HepG2 (cell line): Measurements from ENCODE around the gene COQ3. TPM values are rescaled to one million over a fixed set of nuclear protein-coding genes. Genes with fewer than 3 reads are reported as not detected.

Experiments
- ARNT ChIP-seq: fragments of 450-650 bp; IDR thresholded peaks from 2 replicates; pipeline ENCODE4 v1.6.1; 2017
- CENPX ChIP-seq: sonication (generic); formaldehyde crosslinking; IDR thresholded peaks from 2 replicates; pipeline ENCODE4 v1.9.0; 2021; ENCODE audit warnings: mild to moderate bottlenecking, missing genetic modification reagents, moderate library complexity
- ELF4 ChIP-seq: sonication (generic); formaldehyde crosslinking; IDR thresholded peaks from 2 replicates; pipeline ENCODE4 v1.5.0; 2020; ENCODE audit warnings: missing genetic modification reagents, mild to moderate bottlenecking, moderate library complexity, borderline replicate concordance
- KAT7 ChIP-seq: IDR thresholded peaks from 2 replicates; pipeline ENCODE4 v1.6.1; 2018; ENCODE audit warnings: borderline replicate concordance, missing compliant biosample characterization
- KMT2A ChIP-seq: sonication (generic); formaldehyde crosslinking; IDR thresholded peaks from 2 replicates; pipeline ENCODE4 v1.4.0; 2020; ENCODE audit warnings: missing genetic modification reagents
- NRL ChIP-seq: sonication (generic); formaldehyde crosslinking; IDR thresholded peaks from 2 replicates; pipeline ENCODE4 v1.5.0; 2020; ENCODE audit warnings: missing genetic modification reagents, mild to moderate bottlenecking, moderate library complexity, borderline replicate concordance
- PRMT3 ChIP-seq: sonication (generic); formaldehyde crosslinking; IDR thresholded peaks from 2 replicates; pipeline ENCODE4 v1.8.1; 2022; ENCODE audit warnings: low read depth, mild to moderate bottlenecking, moderate library complexity, missing genetic modification reagents, borderline replicate concordance
- RAD21 ChIP-seq: fragments of 450-650 bp; formaldehyde crosslinking; IDR thresholded peaks from 2 replicates; pipeline ENCODE4 v1.5.0; 2020; ENCODE audit warnings: mild to moderate bottlenecking
- SRSF9 ChIP-seq: fragments of 200-400 bp; formaldehyde crosslinking; IDR thresholded peaks from 2 replicates; pipeline ENCODE4 v1.6.1; 2018; ENCODE audit warnings: borderline replicate concordance, mild to moderate bottlenecking, low read depth, low read length; ENCODE audit not compliant: insufficient read depth, poor library complexity, severe bottlenecking
- SRY ChIP-seq: sonication (generic); formaldehyde crosslinking; IDR thresholded peaks from 2 replicates; pipeline ENCODE4 v1.8.0; 2022; ENCODE audit warnings: mild to moderate bottlenecking, missing genetic modification reagents
- SUZ12 ChIP-seq: fragments of 150-350 bp; IDR thresholded peaks from 2 replicates; pipeline ENCODE4 v1.6.1; 2014; ENCODE audit warnings: low read depth, low read length
- THYN1 ChIP-seq: sonication (generic); formaldehyde crosslinking; IDR thresholded peaks from 2 replicates; pipeline ENCODE4 v1.8.1; 2023; ENCODE audit warnings: low read depth, mild to moderate bottlenecking, moderate library complexity, missing genetic modification reagents, borderline replicate concordance
- TSC22D2 ChIP-seq: sonication (generic); formaldehyde crosslinking; IDR thresholded peaks from 2 replicates; pipeline ENCODE4 v1.5.1; 2020; ENCODE audit warnings: missing genetic modification reagents, mild to moderate bottlenecking, borderline replicate concordance
- ZC3H4 ChIP-seq: sonication (generic); formaldehyde crosslinking; IDR thresholded peaks from 2 replicates; pipeline ENCODE4 v1.4.0; 2020; ENCODE audit warnings: missing genetic modification reagents, borderline replicate concordance
- ZNF17 ChIP-seq: sonication (generic); formaldehyde crosslinking; IDR thresholded peaks from 2 replicates; pipeline ENCODE4 v1.5.0; 2020; ENCODE audit warnings: mild to moderate bottlenecking, missing genetic modification reagents
- ZNF253 ChIP-seq: sonication (generic); formaldehyde crosslinking; IDR thresholded peaks from 2 replicates; pipeline ENCODE4 v1.8.0; 2022; ENCODE audit warnings: mild to moderate bottlenecking, missing genetic modification reagents, borderline replicate concordance
- ZNF550 ChIP-seq: sonication (generic); formaldehyde crosslinking; IDR thresholded peaks from 2 replicates; pipeline ENCODE4 v1.4.0; 2020; ENCODE audit warnings: mild to moderate bottlenecking, missing genetic modification reagents, borderline replicate concordance
- ZNF607 ChIP-seq: sonication (generic); formaldehyde crosslinking; IDR thresholded peaks from 2 replicates; pipeline ENCODE4 v1.5.1; 2020; ENCODE audit warnings: missing genetic modification reagents, mild to moderate bottlenecking, borderline replicate concordance
- ZNF7 ChIP-seq: IDR thresholded peaks from 2 replicates; pipeline ENCODE4 v1.6.1; 2016; ENCODE audit warnings: missing biosample characterization, missing genetic modification reagents
- ZNF781 ChIP-seq: sonication (generic); formaldehyde crosslinking; IDR thresholded peaks from 2 replicates; pipeline ENCODE4 v1.5.1; 2020; ENCODE audit warnings: borderline replicate concordance, mild to moderate bottlenecking, missing genetic modification reagents; ENCODE audit errors: not compliant biosample characterization
- ZNF879 ChIP-seq: sonication (generic); formaldehyde crosslinking; IDR thresholded peaks from 2 replicates; pipeline ENCODE4 v1.8.1; 2023; ENCODE audit warnings: missing genetic modification reagents
- polyA plus RNA-seq, 8 experiments: library from polyadenylated mRNA; depleted of rRNA in 3 of 8; stranded (reverse) in 7 of 8; unstranded in 1 of 8; fragments of >200 nt; fragmentation: Illumina TruSeq in 4 of 8; extraction: Trizol in 4 of 8; gene quantifications; 2 replicates each; pipeline versions ENCODE4 v1.2.1 to v1.2.3, GENCODE V29; 2011 to 2016; ENCODE audit warnings: low read depth in 4 of 8, missing spikeins in 1 of 8, mixed read lengths in 1 of 8; ENCODE audit not compliant: insufficient read depth in 1 of 8
- total RNA-seq, 5 experiments: library from RNA; depleted of rRNA; stranded (reverse); fragments of >200 nt; fragmentation: Illumina TruSeq; extraction: Trizol; gene quantifications; 2 replicates each; pipeline ENCODE4 v1.2.3, GENCODE V29; 2016; ENCODE audit warnings: low read depth in 1 of 5
- TF ChIP-seq, protein P1 (sequence below): sonication (generic); formaldehyde crosslinking; IDR thresholded peaks from 2 replicates; pipeline ENCODE4 v1.4.0; 2020; ENCODE audit warnings: missing genetic modification reagents, borderline replicate concordance
- TF ChIP-seq, protein P2 (sequence below): sonication (generic); formaldehyde crosslinking; IDR thresholded peaks from 2 replicates; pipeline ENCODE4 v1.4.0; 2020; ENCODE audit warnings: missing genetic modification reagents, low read depth, mild to moderate bottlenecking, borderline replicate concordance
- TF ChIP-seq, protein P3 (sequence below): sonication (generic); formaldehyde crosslinking; IDR thresholded peaks from 2 replicates; pipeline ENCODE4 v1.4.0; 2020; ENCODE audit warnings: missing genetic modification reagents

COQ3 gene
- total and polyA plus RNA-seq, 2 of the 13 experiments (the other 11 are each of a cell fraction or from before 2014, with no cell fraction given): 5.3 to 20.5 TPM

DNA sequence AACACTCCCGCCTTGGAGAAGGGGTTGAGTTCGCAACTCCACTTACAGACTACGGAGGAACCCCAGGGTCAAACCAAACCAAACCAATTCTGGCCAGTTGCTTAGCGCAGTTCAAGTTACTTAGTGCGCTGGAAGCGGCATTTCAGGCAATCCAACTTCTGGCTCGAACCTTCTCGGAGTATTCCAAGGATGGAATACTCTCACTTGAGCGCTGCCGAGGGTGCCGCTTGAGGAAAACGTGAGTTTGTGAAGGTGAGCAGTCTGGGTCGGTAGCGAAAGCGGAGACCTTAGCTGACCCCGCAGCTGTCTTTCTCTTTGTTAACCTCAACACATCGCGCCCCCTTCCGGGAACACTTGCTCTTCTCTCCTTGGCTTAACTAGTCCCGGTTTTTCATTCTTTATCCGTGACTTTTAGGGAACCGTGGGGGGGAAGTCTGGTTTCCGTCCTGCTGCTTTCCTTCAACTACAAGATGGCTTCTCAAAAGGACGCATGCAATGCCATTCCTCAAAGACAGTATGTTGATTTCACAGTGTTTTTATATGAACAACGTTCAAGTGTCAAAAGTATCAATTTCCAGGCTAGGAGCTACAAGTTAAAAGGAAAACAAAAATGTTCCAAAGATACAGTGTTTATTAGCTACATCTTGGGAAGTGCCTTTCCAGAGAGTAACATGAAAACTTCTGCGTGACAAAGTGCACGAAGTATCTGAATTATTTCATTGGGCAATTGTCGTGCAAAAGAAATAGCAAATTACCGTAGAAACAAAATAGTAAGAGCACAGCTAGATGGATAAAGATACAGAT is 31.9 kb upstream of the COQ3 start (continued):
- TF ChIP-seq, protein P1, sequence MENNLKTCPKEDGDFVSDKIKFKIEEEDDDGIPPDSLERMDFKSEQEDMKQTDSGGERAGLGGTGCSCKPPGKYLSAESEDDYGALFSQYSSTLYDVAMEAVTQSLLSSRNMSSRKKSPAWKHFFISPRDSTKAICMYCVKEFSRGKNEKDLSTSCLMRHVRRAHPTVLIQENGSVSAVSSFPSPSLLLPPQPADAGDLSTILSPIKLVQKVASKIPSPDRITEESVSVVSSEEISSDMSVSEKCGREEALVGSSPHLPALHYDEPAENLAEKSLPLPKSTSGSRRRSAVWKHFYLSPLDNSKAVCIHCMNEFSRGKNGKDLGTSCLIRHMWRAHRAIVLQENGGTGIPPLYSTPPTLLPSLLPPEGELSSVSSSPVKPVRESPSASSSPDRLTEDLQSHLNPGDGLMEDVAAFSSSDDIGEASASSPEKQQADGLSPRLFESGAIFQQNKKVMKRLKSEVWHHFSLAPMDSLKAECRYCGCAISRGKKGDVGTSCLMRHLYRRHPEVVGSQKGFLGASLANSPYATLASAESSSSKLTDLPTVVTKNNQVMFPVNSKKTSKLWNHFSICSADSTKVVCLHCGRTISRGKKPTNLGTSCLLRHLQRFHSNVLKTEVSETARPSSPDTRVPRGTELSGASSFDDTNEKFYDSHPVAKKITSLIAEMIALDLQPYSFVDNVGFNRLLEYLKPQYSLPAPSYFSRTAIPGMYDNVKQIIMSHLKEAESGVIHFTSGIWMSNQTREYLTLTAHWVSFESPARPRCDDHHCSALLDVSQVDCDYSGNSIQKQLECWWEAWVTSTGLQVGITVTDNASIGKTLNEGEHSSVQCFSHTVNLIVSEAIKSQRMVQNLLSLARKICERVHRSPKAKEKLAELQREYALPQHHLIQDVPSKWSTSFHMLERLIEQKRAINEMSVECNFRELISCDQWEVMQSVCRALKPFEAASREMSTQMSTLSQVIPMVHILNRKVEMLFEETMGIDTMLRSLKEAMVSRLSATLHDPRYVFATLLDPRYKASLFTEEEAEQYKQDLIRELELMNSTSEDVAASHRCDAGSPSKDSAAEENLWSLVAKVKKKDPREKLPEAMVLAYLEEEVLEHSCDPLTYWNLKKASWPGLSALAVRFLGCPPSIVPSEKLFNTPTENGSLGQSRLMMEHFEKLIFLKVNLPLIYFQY (CRISPR knock-in tag): no peak
- no peak for TF ChIP-seq ZNF781
- no peak; the same call in 1 of the 2 replicates for TF ChIP-seq SRY
- TF ChIP-seq CENPX (CRISPR knock-in tag): no peak
- 0 out of 2 replicates have a peak, but pooled peaks have one; percentile 7 for TF ChIP-seq RAD21 (CRISPR knock-in tag)
- no peak for TF ChIP-seq SRSF9
- no peak for TF ChIP-seq TSC22D2 (CRISPR knock-in tag)
- no peak for TF ChIP-seq ZC3H4 (CRISPR knock-in tag)
- TF ChIP-seq PRMT3 (CRISPR knock-in tag): no peak
- TF ChIP-seq, protein P2, sequence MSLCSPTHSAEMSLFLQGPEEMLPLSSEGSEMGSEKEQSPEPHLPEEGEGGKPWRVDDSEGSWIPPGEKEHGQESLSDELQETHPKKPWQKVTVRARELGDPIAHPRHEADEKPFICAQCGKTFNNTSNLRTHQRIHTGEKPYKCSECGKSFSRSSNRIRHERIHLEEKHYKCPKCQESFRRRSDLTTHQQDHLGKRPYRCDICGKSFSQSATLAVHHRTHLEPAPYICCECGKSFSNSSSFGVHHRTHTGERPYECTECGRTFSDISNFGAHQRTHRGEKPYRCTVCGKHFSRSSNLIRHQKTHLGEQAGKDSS (CRISPR knock-in tag): no peak
- TF ChIP-seq ELF4 (CRISPR knock-in tag): no peak
- TF ChIP-seq, protein P3, sequence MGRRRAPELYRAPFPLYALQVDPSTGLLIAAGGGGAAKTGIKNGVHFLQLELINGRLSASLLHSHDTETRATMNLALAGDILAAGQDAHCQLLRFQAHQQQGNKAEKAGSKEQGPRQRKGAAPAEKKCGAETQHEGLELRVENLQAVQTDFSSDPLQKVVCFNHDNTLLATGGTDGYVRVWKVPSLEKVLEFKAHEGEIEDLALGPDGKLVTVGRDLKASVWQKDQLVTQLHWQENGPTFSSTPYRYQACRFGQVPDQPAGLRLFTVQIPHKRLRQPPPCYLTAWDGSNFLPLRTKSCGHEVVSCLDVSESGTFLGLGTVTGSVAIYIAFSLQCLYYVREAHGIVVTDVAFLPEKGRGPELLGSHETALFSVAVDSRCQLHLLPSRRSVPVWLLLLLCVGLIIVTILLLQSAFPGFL (CRISPR knock-in tag): no peak
- TF ChIP-seq ARNT: no peak
- TF ChIP-seq THYN1 (CRISPR knock-in tag): no peak
- no peak; the same call in 1 of the 2 replicates for TF ChIP-seq KAT7 (CRISPR knock-in tag)
- peak; percentile 65; the same call in 1 of the 2 replicates for TF ChIP-seq KMT2A
- TF ChIP-seq ZNF879 (CRISPR knock-in tag): no peak
- no peak for TF ChIP-seq ZNF7 (CRISPR knock-in tag)
- TF ChIP-seq ZNF253 (CRISPR knock-in tag): no peak
- TF ChIP-seq ZNF17 (CRISPR knock-in tag): no peak
- no peak for TF ChIP-seq SUZ12
- no peak for TF ChIP-seq NRL
- peak; percentile 4; the same call in 1 of the 2 replicates for TF ChIP-seq ZNF607 (CRISPR knock-in tag)
- no peak for TF ChIP-seq ZNF550
